H1 (cell line): ENCODE measurements around the gene ATP6V1F. TPM values are rescaled to one million over a fixed set of nuclear protein-coding genes. Genes with fewer than 3 reads are reported as not detected.

Source experiments
- CTCF ChIA-PET: fragments of 300-600 bp; sonication (Branson Sonifier 250); formaldehyde crosslinking; loops from one replicate; lab custom pipeline; 2021; ENCODE audit not compliant: partially characterized antibody; lab: Charles Lee
- POLR2A ChIA-PET: fragments of 300-600 bp; sonication (Branson Sonifier 250); formaldehyde crosslinking; loops from one replicate; lab custom pipeline; 2021; ENCODE audit warnings: inconsistent platforms; ENCODE audit not compliant: partially characterized antibody; lab: Charles Lee
- DNase-seq, 2 experiments: peaks; one replicate each; pipeline versions ENCODE4 v3.0.0 to v3.0.0-alpha.2; 2010 to 2022; ENCODE audit warnings: low spot score in 2 of 2, low read depth in 1 of 2, mixed read lengths in 1 of 2
- FAIRE-seq: peaks from 2 replicates; lab custom pipeline; 2011; peaks lifted over from hg19 to GRCh38; lab: Jason Lieb, UNC
- H2AFZ ChIP-seq: 2 replicates; pipeline ENCODE4 v1.8.1; 2012; ENCODE audit warnings: low read length, inconsistent platforms
- H2AK5ac ChIP-seq: 2 replicates; pipeline ENCODE4 v1.6.1; 2013; ENCODE audit warnings: low read depth, low read length
- H2BK120ac ChIP-seq: replicated peaks from 2 replicates; pipeline ENCODE3; 2013; ENCODE audit warnings: low read depth, low read length, inconsistent platforms
- H2BK12ac ChIP-seq: 2 replicates; pipeline ENCODE4 v1.6.1; 2013; ENCODE audit warnings: low read depth, low read length
- H2BK15ac ChIP-seq: 2 replicates; pipeline ENCODE4 v1.6.1; 2013; ENCODE audit warnings: low read length
- H2BK20ac ChIP-seq: 2 replicates; pipeline ENCODE4 v1.6.1; 2013; ENCODE audit warnings: low read length
- H2BK5ac ChIP-seq: 2 replicates; pipeline ENCODE4 v1.6.1; 2013; ENCODE audit warnings: low read depth, low read length
- H3K14ac ChIP-seq: 2 replicates; pipeline ENCODE4 v1.6.1; 2013; ENCODE audit warnings: inconsistent platforms; ENCODE audit not compliant: insufficient read length
- H3K18ac ChIP-seq: 2 replicates; pipeline ENCODE4 v1.6.1; 2013; ENCODE audit warnings: low read length; ENCODE audit errors: extremely low read depth
- H3K23ac ChIP-seq: 2 replicates; pipeline ENCODE4 v1.6.1; 2013; ENCODE audit warnings: inconsistent platforms; ENCODE audit not compliant: insufficient read length
- H3K23me2 ChIP-seq: 2 replicates; pipeline ENCODE4 v1.6.1; 2013; ENCODE audit warnings: low read depth, low read length
- H3K27ac ChIP-seq: 2 replicates; pipeline ENCODE4 v1.6.1; 2011; ENCODE audit warnings: low read depth, low read length, inconsistent platforms
- H3K27me3 ChIP-seq, 4 experiments: replicated peaks in 1 of 4; 1 replicate in 1 of 4; 2 replicates in 3 of 4; pipeline versions ENCODE4 v1.6.1 to v1.8.1; 2011 to 2013; ENCODE audit warnings: low read length in 3 of 4, mild to moderate bottlenecking in 3 of 4, inconsistent platforms in 2 of 4, mixed read lengths in 2 of 4, moderate library complexity in 1 of 4; ENCODE audit not compliant: control insufficient read depth in 3 of 4, insufficient read depth in 3 of 4; ENCODE audit errors: extremely low read depth in 1 of 4
- H3K36me3 ChIP-seq, 4 experiments: 2 replicates each; pipeline versions ENCODE4 v1.6.1 to v1.8.1; 2011 to 2013; ENCODE audit warnings: mild to moderate bottlenecking in 4 of 4, low read length in 3 of 4, moderate library complexity in 2 of 4, control low read depth in 1 of 4, inconsistent platforms in 1 of 4; ENCODE audit not compliant: insufficient read depth in 4 of 4, control insufficient read depth in 2 of 4
- H3K4ac ChIP-seq: replicated peaks from 2 replicates; pipeline ENCODE3; 2013; ENCODE audit warnings: low read length, low read depth, mixed read lengths, inconsistent platforms; ENCODE audit not compliant: insufficient read length
- H3K4me1 ChIP-seq, 4 experiments: replicated peaks in 1 of 4; 1 replicate in 1 of 4; 2 replicates in 3 of 4; pipeline versions ENCODE4 v1.6.1 to v1.8.1; 2011 to 2013; ENCODE audit warnings: low read length in 3 of 4, inconsistent platforms in 2 of 4, mixed read lengths in 1 of 4; ENCODE audit not compliant: insufficient read depth in 4 of 4, control insufficient read depth in 3 of 4
- H3K4me2 ChIP-seq, 2 experiments: 2 replicates each; pipeline versions ENCODE4 v1.6.1 to v1.8.1; 2011 to 2013; ENCODE audit warnings: low read depth in 2 of 2, low read length in 2 of 2, control low read depth in 1 of 2, inconsistent platforms in 1 of 2, mild to moderate bottlenecking in 1 of 2; ENCODE audit not compliant: insufficient read depth in 1 of 2
- H3K4me3 ChIP-seq, 4 experiments: fragments of 200-600, 300-600 bp in 1 of 4; sonication (generic), shearing (Covaris generic), sonication (Bioruptor Twin) in 1 of 4; 2 replicates each; pipeline versions ENCODE4 v1.5.1 to v1.8.1; 2011 to 2016; ENCODE audit warnings: low read length in 4 of 4, low read depth in 3 of 4, control low read depth in 2 of 4, inconsistent platforms in 2 of 4, mild to moderate bottlenecking in 2 of 4, mixed read lengths in 1 of 4, moderate library complexity in 1 of 4; ENCODE audit not compliant: insufficient read depth in 2 of 4; ENCODE audit errors: extremely low read depth in 1 of 4
- H3K56ac ChIP-seq: replicated peaks from 2 replicates; pipeline ENCODE3; 2013; ENCODE audit warnings: low read depth, mild to moderate bottlenecking, mixed read lengths, low read length, inconsistent platforms; ENCODE audit not compliant: insufficient read length
- H3K79me1 ChIP-seq: 2 replicates; pipeline ENCODE4 v1.6.1; 2013; ENCODE audit warnings: low read depth, low read length, control low read depth
- H3K79me2 ChIP-seq, 2 experiments: 2 replicates each; pipeline versions ENCODE4 v1.6.1 to v1.8.1; 2012 to 2013; ENCODE audit warnings: low read length in 2 of 2, mild to moderate bottlenecking in 2 of 2, inconsistent platforms in 1 of 2; ENCODE audit not compliant: insufficient read depth in 2 of 2, control insufficient read depth in 1 of 2
- H3K9ac ChIP-seq, 4 experiments: replicated peaks in 1 of 4; 1 replicate in 1 of 4; 2 replicates in 3 of 4; pipeline versions ENCODE4 v1.6.1 to v1.8.1; 2011 to 2013; ENCODE audit warnings: low read depth in 3 of 4, low read length in 3 of 4, control low read depth in 2 of 4, mild to moderate bottlenecking in 2 of 4, moderate library complexity in 2 of 4, inconsistent platforms in 1 of 4; ENCODE audit errors: extremely low read depth in 1 of 4
- H3K9me3 ChIP-seq, 2 experiments: 2 replicates each; pipeline versions ENCODE4 v1.6.1 to v1.8.1; 2012 to 2013; ENCODE audit warnings: mild to moderate bottlenecking in 2 of 2, moderate library complexity in 2 of 2, control low read depth in 1 of 2, inconsistent platforms in 1 of 2, low read depth in 1 of 2, low read length in 1 of 2, mixed read lengths in 1 of 2; ENCODE audit not compliant: insufficient read depth in 2 of 2
- H4K20me1 ChIP-seq, 2 experiments: replicated peaks in 1 of 2; 2 replicates each; pipeline versions ENCODE3 to v1.8.1; 2011 to 2013; ENCODE audit warnings: inconsistent platforms in 2 of 2, low read length in 2 of 2, mild to moderate bottlenecking in 1 of 2; ENCODE audit not compliant: insufficient read depth in 2 of 2, control insufficient read depth in 1 of 2
- H4K5ac ChIP-seq: 2 replicates; pipeline ENCODE4 v1.6.1; 2013; ENCODE audit warnings: low read length, low read depth, mixed read lengths, inconsistent platforms; ENCODE audit not compliant: insufficient read length
- H4K8ac ChIP-seq: 2 replicates; pipeline ENCODE4 v1.8.0; 2013; ENCODE audit warnings: mild to moderate bottlenecking, moderate library complexity, low read length, inconsistent platforms; ENCODE audit not compliant: insufficient read depth; ENCODE audit errors: extremely low read depth
- H4K91ac ChIP-seq: replicated peaks from 2 replicates; pipeline ENCODE3; 2013; ENCODE audit warnings: low read length, mixed read lengths, inconsistent platforms; ENCODE audit not compliant: insufficient read length
- CREB1 ChIP-seq: IDR thresholded peaks from 2 replicates; pipeline ENCODE4 v1.6.1; 2012; ENCODE audit warnings: inconsistent platforms
- CTCF ChIP-seq, 3 experiments: IDR thresholded peaks; 1 replicate in 2 of 3; 2 replicates in 1 of 3; pipeline versions ENCODE4 v1.5.1 to v1.6.1; 2011; ENCODE audit warnings: low read length in 3 of 3, mild to moderate bottlenecking in 3 of 3, inconsistent platforms in 2 of 3, low read depth in 1 of 3, moderate library complexity in 1 of 3; ENCODE audit not compliant: insufficient read depth in 1 of 3; ENCODE audit errors: control extremely low read depth in 1 of 3
- MAX ChIP-seq: IDR thresholded peaks from 2 replicates; pipeline ENCODE4 v1.6.1; 2012; ENCODE audit warnings: inconsistent platforms
- RAD21 ChIP-seq, 2 experiments: IDR thresholded peaks in 1 of 2; conservative IDR thresholded peaks in 1 of 2; 2 replicates each; pipeline ENCODE4 v1.6.1; 2011; ENCODE audit warnings: low read depth in 2 of 2, low read length in 2 of 2, improper control_type of control experiment in 1 of 2, inconsistent platforms in 1 of 2, mild to moderate bottlenecking in 1 of 2, moderate library complexity in 1 of 2
- WGBS, 2 experiments: shearing (Covaris generic) in 1 of 2; methylation state at CpG; one replicate each; pipeline versions ENCODE4 v1.1.6 to v1.1.7; 2013 to 2015; ENCODE audit warnings: low lambda C conversion rate in 2 of 2, mixed read lengths in 2 of 2, inconsistent platforms in 1 of 2, low coverage in 1 of 2, missing lambda C conversion rate in 1 of 2; ENCODE audit not compliant: insufficient replicate concordance in 2 of 2, insufficient coverage in 1 of 2, insufficient read length in 1 of 2; ENCODE audit errors: extremely low coverage in 1 of 2, missing lambda C conversion rate in 1 of 2; 5-methylcytosine and 5-hydroxymethylcytosine counted together
- polyA plus RNA-seq, 7 experiments: library from polyadenylated mRNA; depleted of rRNA in 3 of 7; stranded (reverse) in 5 of 7; unstranded in 2 of 7; fragments of >200 nt in 5 of 7; fragments of 200-250 nt in 2 of 7; gene quantifications; 1 replicate in 5 of 7; 2 replicates in 1 of 7; 4 replicates in 1 of 7; pipeline versions ENCODE4 v1.2.1 to v1.2.3, GENCODE V29; 2011 to 2013; ENCODE audit warnings: missing spikeins in 2 of 7, mixed read lengths in 2 of 7
- total RNA-seq: library from RNA; stranded (reverse); fragmentation: NEBNext Ultra II Directional; extraction: Animal tissue kit (Norgen Biotek cat#: 25700); gene quantifications from 2 replicates; pipeline ENCODE4 v1.2.1, GENCODE V29; 2021

The ATP6V1F gene
- total and polyA plus RNA-seq, 2 of the 8 experiments (the other 6 are each of a cell fraction or from before 2014, with no cell fraction given), result 104 to 318 TPM

GRCh38 chr7:128872394-128872824 is 9.8 kb downstream of the ATP6V1F start:
- FAIRE-seq, result no peak
- peaks cover 0 to 18% (median 12%) of the 10 kb centered on the region in 4 experiments; a peak in 6 of 7 replicates for H3K4me1 ChIP-seq
- 73% methylated on average over 12 of the region's 13 CpGs; no CpG with 5 or more reads in 1 of the 2 experiments for WGBS, 2 experiments

More at GRCh38 chr7:128872394-128872824, 9.8 kb downstream of the ATP6V1F start:
- Histone ChIP-seq H4K5ac (no peak overlapping the region), H2BK20ac (no peak overlapping the region), H3K14ac (no peak overlapping the region), H4K91ac (no peak overlapping the region), H3K79me1 (no peaks in the 10 kb centered on the region; the same call in 1 of the 2 replicates), H3K56ac (no peak overlapping the region), H2BK5ac (no peak overlapping the region), H3K9me3 (no peaks in the 10 kb centered on the region), H3K4ac (no peak overlapping the region), H4K8ac (no peak overlapping the region; the same call in 1 of the 2 replicates), H4K20me1 (peaks cover 3 to 6% of the 10 kb centered on the region in 2 experiments), H3K4me2 (no peak overlapping the region; a peak in 1 of 4 replicates), H2BK120ac (no peak overlapping the region), H3K9ac (no peak overlapping the region), H3K36me3 (no peaks in the 10 kb centered on the region), H2BK12ac (no peak overlapping the region), H3K27me3 (peaks cover 5 to 42% (median 36%) of the 10 kb centered on the region in 4 experiments), H3K27ac (no peak overlapping the region), H3K18ac (no peak overlapping the region), H2BK15ac (no peak overlapping the region), H2AFZ (no peak overlapping the region), H3K4me3 (no peak overlapping the region), H2AK5ac (no peak overlapping the region), H3K23me2 (peaks cover 12% of the 10 kb centered on the region), H3K79me2 (no peaks in the 10 kb centered on the region), H3K23ac (no peak overlapping the region)
- CTCF ChIA-PET, result interaction anchor here (0.6 to 8.2 kb wide), 14 partner anchors 7 to 140 kb away, joined by 3 to 81 read pairs (median 4); partner anchors contain the start of gene ATP6V1F
- POLR2A ChIA-PET, result interaction anchor here (0.6 to 0.8 kb wide), 2 partner anchors 12 to 528 kb away, joined by 3 to 4 read pairs; no protein-coding TSS in a partner anchor
- peak in 2 of 3 experiments; percentile 52 to 60; a peak in 3 of 4 replicates for TF ChIP-seq CTCF (IDR thresholded peaks at IDR 0.05; ENCODE audit: control extremely low read depth in 1 of 3, insufficient read depth in 1 of 3, low read depth in 1 of 3, low read length in 3 of 3)
- TF ChIP-seq CREB1, result peak; percentile 24; the same call in 1 of the 2 replicates
- TF ChIP-seq RAD21 (IDR thresholded peaks at IDR 0.05 in 1 of 2, conservative IDR thresholded peaks at IDR 0.05 in 1 of 2; ENCODE audit: low read depth in 2 of 2, low read length in 2 of 2), result peak; percentile 18 to 48; a peak in 2 of 4 replicates
- no peak for TF ChIP-seq MAX
- DNase-seq, result peak in 1 of 2 experiments; percentile 70
